ENCODE measurements around the gene KCNH6.

KCNH6 gene

DNA sequence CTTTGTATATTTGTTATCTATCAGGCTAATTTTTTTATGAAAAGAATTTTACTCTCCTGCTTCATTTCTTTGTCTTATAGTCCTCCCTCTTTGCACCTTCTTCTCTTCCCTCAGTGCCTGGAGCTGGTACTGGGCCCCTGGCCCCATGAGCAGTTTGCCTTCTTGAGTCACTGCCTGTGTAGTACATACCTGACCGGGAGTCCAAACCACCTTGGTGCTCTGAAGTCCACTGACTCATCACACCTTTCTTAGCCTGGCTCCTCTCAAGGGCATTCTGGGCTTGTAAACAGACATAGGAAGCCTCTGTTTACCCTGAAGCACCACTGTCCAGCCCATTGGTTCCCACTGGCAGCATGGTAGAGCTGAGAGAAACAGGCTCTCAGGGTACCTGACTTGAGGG lies 66.5 kb downstream of the KCNH6 start:
- no peak for TF ChIP-seq GABPA (IDR thresholded peaks at IDR 0.05; ENCODE audit: low read depth)
- TF ChIP-seq POLR2AphosphoS5 (IDR thresholded peaks at IDR 0.05; ENCODE audit: low read depth): no peak
- no peak for TF ChIP-seq SPI1 (IDR thresholded peaks at IDR 0.05; ENCODE audit: borderline replicate concordance, low read depth)
- TF ChIP-seq CTCF (IDR thresholded peaks at IDR 0.05; ENCODE audit: insufficient read depth, low read length): no peak
- no peak for TF ChIP-seq REST (IDR thresholded peaks at IDR 0.05; ENCODE audit: insufficient replicate concordance, low read depth)
- no peak for DNase-seq (ENCODE audit: low read depth in 1 of 2, low spot score in 1 of 2)
- Histone ChIP-seq H3K27ac (replicated peaks) (no peak overlapping the region), H3K27me3 (ENCODE audit: insufficient read depth, poor library complexity, severe bottlenecking) (no peaks in the 10 kb centered on the region), H3K4me3 (replicated peaks; ENCODE audit: insufficient read depth, low read length) (no peak overlapping the region)

DNA sequence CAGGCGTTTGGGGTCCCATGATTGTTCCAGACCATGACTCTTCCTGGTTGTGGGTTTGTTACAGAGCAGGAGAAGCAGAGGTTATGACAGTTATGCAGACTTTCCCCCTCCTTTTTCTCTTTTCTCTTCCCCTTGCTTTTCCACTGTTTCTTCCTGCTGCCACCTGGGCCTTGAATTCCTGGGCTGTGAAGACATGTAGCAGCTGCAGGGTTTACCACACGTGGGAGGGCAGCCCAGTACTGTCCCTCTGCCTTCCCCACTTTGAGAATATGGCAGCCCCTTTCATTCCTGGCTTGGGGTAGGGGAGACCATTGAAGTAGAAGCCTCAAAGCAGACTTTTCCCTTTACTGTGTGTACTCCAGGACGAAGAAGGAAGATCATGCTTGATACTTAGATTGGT lies 69.6 kb downstream of the KCNH6 start:
- no peak for TF ChIP-seq SPI1 (IDR thresholded peaks at IDR 0.05; ENCODE audit: borderline replicate concordance, low read depth)
- no peak for TF ChIP-seq REST (IDR thresholded peaks at IDR 0.05; ENCODE audit: insufficient replicate concordance, low read depth)
- no peak for TF ChIP-seq GABPA (IDR thresholded peaks at IDR 0.05; ENCODE audit: low read depth)
- TF ChIP-seq CTCF (IDR thresholded peaks at IDR 0.05; ENCODE audit: insufficient read depth, low read length): no peak
- no peak for TF ChIP-seq POLR2AphosphoS5 (IDR thresholded peaks at IDR 0.05; ENCODE audit: low read depth)
- Histone ChIP-seq H3K27me3 (ENCODE audit: insufficient read depth, poor library complexity, severe bottlenecking) (no peaks in the 10 kb centered on the region), H3K4me3 (replicated peaks; ENCODE audit: insufficient read depth, low read length) (no peak overlapping the region), H3K27ac (replicated peaks) (no peak overlapping the region)
- DNase-seq (ENCODE audit: low read depth in 1 of 2, low spot score in 1 of 2): no peak

GRCh38 chr17:63595132-63595531 lies 72.0 kb downstream of the KCNH6 start:
- no peak for DNase-seq (ENCODE audit: low read depth in 1 of 2, low spot score in 1 of 2)
- Histone ChIP-seq H3K27me3 (ENCODE audit: insufficient read depth, poor library complexity, severe bottlenecking) (no peaks in the 10 kb centered on the region), H3K27ac (replicated peaks) (no peak overlapping the region), H3K4me3 (replicated peaks; ENCODE audit: insufficient read depth, low read length) (no peak overlapping the region)
- TF ChIP-seq SPI1 (IDR thresholded peaks at IDR 0.05; ENCODE audit: borderline replicate concordance, low read depth) (no peak), POLR2AphosphoS5 (IDR thresholded peaks at IDR 0.05; ENCODE audit: low read depth) (0 out of 2 replicates have a peak, but pooled peaks have one; percentile 24)

All from HL-60 (cell line).